PFSK-1 (cell line): Measurements from ENCODE around the gene CD99.

ENCODE experiments used
- POLR2AphosphoS5 ChIP-seq: IDR thresholded peaks from 2 replicates; pipeline ENCODE4 v1.6.1; 2012; ENCODE audit warnings: low read depth, mild to moderate bottlenecking, control low read depth, low read length, moderate library complexity
- SIN3A ChIP-seq: IDR thresholded peaks from 2 replicates; pipeline ENCODE4 v1.6.1; 2012; ENCODE audit warnings: mild to moderate bottlenecking, low read length, moderate library complexity, borderline replicate concordance; ENCODE audit not compliant: insufficient read depth
- TAF1 ChIP-seq: IDR thresholded peaks from 2 replicates; pipeline ENCODE4 v1.6.1; 2012; ENCODE audit warnings: low read length, control low read depth, borderline replicate concordance; ENCODE audit not compliant: insufficient read depth

DNA sequence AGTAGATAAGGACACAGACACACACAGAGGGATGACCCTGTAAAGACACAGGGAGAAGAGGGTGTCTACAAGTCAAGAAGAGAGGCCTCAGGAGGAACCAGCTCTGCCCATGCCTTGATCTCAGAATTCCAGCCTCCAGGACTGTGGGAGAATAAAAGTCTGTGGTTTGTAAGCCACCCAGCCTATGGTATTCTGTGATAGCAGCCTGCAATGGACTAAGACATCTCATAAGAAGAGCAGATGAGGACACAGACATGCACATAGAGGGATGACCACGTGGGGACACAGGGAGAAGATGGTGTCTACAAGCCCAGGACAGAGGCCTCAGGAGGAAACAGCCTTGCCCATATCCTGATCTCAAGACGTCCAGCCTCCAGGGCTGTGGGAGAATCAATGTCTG lies 70.2 kb downstream of the CD99 start:
- TF ChIP-seq SIN3A (no peak), POLR2AphosphoS5 (no peak), TAF1 (no peak)
